Measurements from ENCODE around the gene PPP4R3B.

The PPP4R3B gene

DNA sequence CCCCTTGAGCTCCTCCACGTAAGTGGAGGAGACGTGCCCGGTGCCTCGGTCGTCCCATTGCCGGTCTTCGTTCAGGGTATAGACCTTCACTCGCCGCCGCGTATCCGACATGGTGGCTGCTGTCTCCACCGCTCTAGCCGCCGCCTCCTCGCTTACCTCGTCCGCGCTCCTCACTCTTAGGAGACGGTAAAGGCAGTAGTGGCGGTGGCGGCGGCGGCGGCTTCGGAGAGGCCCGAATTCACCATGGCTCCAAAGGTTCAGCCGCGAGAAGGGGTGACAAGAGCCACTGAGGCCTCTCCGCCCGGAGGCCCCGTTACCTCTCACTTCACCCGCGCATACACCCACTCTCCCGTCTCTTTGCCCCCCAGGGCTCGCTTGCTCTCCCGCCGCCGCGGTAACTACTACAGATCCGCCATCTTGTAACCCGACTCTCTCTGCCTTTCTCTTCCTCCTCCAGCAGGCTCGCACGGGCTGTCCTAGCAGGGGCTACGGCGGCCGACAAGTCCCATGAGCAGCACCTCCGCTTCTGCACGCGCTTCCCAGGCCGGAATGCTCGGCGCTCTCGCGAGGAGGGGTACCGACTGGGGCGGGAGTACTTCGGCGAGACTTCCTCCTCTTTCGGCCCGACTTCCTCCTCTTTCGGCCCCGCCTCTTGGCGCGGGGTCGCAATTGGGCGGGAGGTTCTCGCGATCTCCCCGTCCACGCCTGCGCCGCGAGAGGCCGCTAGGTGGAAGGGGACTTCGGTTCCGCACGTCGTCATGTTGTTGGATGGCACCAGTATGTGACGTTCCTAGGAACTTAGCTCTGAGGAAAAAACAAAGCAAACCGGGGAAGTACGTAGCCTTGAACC, at the start of gene PPP4R3B:
Gene PPP4R3B (minus strand): TSS at position 448 of the 850 bp plus-strand sequence. CDS start 337 bp downstream, at position 111.
- H3K27me3 Mint-ChIP-seq, result no peaks in the 10 kb centered on the region

DNA sequence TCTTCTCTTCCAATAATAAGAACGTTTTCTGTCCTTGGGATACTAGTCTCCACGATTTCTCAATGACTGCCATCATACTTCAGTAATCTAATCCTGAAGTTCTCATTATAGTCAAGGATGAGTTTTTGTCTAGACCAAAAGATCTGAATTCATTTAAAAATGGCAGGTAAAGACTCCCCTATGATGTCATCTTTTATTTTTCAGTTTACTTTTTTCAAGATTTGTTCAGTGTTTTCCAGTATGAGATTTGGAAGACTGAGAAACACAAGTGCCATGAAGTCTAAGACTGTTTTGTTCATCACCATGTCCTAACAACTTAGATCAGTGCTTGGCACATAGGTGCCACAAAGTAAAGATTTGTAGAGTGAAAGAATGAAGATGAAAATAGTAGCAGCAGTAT, 35.8 kb upstream of the PPP4R3B start:
- CTCF ChIA-PET, result no interaction called here
- Mint-ChIP-seq H3K27ac (no peak overlapping the region), H3K9me3 (no peaks in the 10 kb centered on the region), H3K36me3 (peaks cover 37% of the 10 kb centered on the region), H3K4me1 (no peaks in the 10 kb centered on the region), H3K4me3 (no peak overlapping the region), H3K27me3 (no peaks in the 10 kb centered on the region)
- DNase-seq, result no peak

More for the DNA sequence above, at the start of gene PPP4R3B:
- Mint-ChIP-seq H3K4me1 (peaks cover 53% of the 10 kb centered on the region), H3K27ac (no peak within 1 kb of the TSS), H3K36me3 (peaks cover 26% of the 10 kb centered on the region), H3K4me3 (no peak within 1 kb of the TSS), H3K9me3 (no peaks in the 10 kb centered on the region)
- CTCF ChIA-PET, result interaction anchor here (0.6 to 1.0 kb wide), 2 partner anchors 9 to 564 kb away, joined by 3 to 4 read pairs; no protein-coding TSS in a partner anchor
- peak; percentile 99 for DNase-seq

DNA sequence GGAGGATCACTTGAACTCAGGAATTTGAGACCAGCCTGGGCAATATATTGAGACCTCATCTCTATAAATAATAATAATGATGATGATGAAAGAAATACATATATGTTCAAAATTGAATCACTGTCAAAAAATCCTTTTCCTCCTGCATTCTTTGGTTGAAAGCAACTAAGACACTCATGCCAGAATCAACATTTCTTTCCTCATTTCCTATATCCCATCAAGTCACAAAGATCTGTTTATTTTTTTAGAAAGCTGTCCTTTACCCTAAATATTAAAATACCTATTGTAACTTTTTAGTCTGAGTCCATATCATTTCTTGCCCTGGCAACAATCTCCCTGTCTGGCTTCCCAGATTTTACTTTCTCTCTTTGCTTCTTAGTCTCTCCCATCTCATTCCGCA, 31.8 kb upstream of the PPP4R3B start:
- H3K27me3 Mint-ChIP-seq, result no peaks in the 10 kb centered on the region
- no peak overlapping the region for H3K27ac Mint-ChIP-seq
- no peaks in the 10 kb centered on the region for H3K9me3 Mint-ChIP-seq
- no peak overlapping the region for H3K4me3 Mint-ChIP-seq
- no peak for DNase-seq
- CTCF ChIA-PET, result no interaction called here
- no peaks in the 10 kb centered on the region for H3K4me1 Mint-ChIP-seq
- peaks cover 27% of the 10 kb centered on the region for H3K36me3 Mint-ChIP-seq

DNA sequence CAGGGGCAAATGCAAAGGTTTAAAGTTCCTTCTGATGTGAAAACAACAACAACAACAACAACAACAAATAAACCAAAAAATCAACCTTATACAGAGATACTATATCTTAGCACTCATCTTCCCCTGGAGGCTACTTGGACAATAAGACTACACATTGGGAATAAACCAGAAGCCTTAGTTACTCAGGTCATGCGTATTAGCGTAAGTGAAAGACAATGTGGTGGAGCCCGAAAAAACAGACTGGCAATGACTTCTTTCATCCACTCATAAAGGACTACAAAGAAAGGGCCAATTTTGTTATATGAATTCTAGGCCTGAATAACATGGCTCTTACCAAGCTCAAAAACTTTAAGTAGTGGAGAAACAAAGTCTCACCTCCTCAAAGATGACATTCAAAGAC, 19.4 kb upstream of the PPP4R3B start:
- CTCF ChIA-PET, result no interaction called here
- Mint-ChIP-seq H3K27ac (no peak overlapping the region), H3K4me1 (no peaks in the 10 kb centered on the region), H3K9me3 (no peaks in the 10 kb centered on the region), H3K4me3 (no peak overlapping the region), H3K36me3 (peaks cover 22% of the 10 kb centered on the region), H3K27me3 (no peaks in the 10 kb centered on the region)
- no peak for DNase-seq

DNA sequence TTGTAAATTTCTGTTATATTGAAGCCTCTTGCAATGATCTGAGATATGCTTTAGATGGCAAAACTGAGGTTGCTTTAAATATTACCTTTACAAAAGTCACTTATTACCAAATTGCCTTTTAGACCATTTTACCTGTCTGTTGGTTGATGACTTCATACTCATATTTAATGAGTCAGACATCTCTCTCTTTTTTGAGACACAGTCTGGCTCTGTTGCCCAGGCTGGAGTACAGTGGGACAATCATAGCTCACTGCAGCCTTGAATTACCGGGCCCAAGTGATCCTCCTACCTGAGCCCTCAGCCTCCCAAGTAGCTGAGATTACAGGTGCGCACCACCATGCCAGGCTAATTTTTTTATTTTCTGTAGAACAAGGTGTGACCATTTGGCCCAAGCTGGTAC, 11.5 kb upstream of the PPP4R3B start:
- Mint-ChIP-seq H3K36me3 (peaks cover 24% of the 10 kb centered on the region), H3K9me3 (no peaks in the 10 kb centered on the region), H3K27me3 (no peaks in the 10 kb centered on the region), H3K27ac (no peak overlapping the region), H3K4me1 (peaks cover 1% of the 10 kb centered on the region), H3K4me3 (no peak overlapping the region)
- CTCF ChIA-PET, result no interaction called here
- no peak for DNase-seq

DNA sequence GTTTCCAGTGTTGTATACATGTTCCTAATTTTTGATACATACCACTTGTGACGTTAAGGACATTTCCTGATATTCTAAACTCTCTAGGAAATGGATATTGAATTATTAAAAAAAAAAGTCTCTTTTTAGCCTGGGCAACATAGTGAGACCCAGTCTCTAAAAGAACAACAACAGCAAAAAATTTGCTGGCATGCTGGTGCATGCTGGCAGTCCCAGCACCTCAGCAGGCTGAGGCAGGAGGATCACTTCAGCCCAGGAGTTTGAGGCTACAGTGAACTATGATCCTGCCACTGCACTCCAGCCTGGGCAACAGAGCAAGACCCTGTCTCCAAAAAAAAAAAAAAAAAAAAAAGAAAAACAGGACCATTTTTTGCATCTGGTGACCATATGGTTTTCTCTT, 10.5 kb upstream of the PPP4R3B start:
- Mint-ChIP-seq H3K27me3 (no peaks in the 10 kb centered on the region), H3K9me3 (no peaks in the 10 kb centered on the region), H3K4me1 (peaks cover 11% of the 10 kb centered on the region), H3K4me3 (no peak overlapping the region), H3K36me3 (peaks cover 28% of the 10 kb centered on the region), H3K27ac (no peak overlapping the region)
- no peak for DNase-seq
- CTCF ChIA-PET, result no interaction called here

DNA sequence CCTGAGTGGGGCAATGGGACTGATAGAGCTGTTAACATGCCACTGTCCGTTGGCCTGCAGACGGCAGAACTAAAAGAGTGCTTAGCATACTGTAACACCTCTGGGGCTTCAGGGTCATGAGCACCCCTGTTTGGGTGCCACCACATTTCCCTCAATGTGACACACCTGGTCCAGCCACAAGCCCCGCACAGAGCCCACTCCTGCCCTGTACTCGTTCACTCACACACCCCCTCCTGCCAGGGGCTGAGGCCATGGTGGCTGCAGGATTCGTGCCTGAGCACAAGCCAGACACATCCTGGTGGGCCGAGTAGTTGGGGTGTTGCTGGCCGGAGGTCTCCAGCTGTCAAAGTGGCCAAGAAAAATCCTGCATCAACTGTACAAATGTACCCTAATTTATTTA, 4.4 kb upstream of the PPP4R3B start:
- no peak overlapping the region for H3K27ac Mint-ChIP-seq
- H3K4me3 Mint-ChIP-seq, result no peak overlapping the region
- DNase-seq, result no peak
- no peaks in the 10 kb centered on the region for H3K9me3 Mint-ChIP-seq
- H3K27me3 Mint-ChIP-seq, result no peaks in the 10 kb centered on the region
- CTCF ChIA-PET, result no interaction called here
- H3K36me3 Mint-ChIP-seq, result peaks cover 27% of the 10 kb centered on the region
- peaks cover 47% of the 10 kb centered on the region for H3K4me1 Mint-ChIP-seq

DNA sequence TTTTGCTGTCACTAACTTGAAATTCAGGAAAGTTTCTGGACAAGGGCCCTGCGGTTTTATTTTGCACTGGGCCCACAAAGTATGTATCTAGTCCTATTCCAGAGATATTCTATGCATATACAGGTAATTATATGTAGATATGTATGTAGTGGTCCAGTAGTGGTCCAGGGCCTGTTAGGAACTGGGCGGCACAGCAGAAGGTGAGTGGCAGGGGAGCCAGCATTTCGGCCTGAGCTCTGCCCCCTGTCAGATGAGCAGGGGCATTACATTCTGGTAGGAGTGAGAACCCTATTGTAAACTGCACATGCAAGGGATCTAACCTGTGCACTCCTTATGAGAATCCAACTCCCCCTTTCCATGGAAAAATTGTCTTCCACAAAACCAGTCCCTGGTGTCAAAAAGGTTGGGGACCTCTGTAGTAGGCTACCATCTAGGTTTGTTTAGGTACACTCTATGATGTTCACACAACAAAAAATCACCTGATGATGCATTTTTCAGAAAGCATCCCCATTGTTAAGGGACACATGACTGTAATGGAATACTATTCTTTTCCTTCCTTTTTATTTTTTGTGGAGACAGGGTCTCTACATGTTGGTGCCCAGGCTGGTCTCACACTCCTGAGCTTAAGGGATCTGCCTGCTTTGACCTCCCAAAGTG, 2.8 kb upstream of the PPP4R3B start:
- CTCF ChIA-PET, result interaction anchor here (0.6 to 1.0 kb wide), 2 partner anchors 12 to 84 kb away, joined by 3 to 4 read pairs; no protein-coding TSS in a partner anchor
- peaks cover 21% of the 10 kb centered on the region for H3K36me3 Mint-ChIP-seq
- no peak overlapping the region for H3K27ac Mint-ChIP-seq
- H3K27me3 Mint-ChIP-seq, result no peaks in the 10 kb centered on the region
- no peaks in the 10 kb centered on the region for H3K9me3 Mint-ChIP-seq
- peaks cover 53% of the 10 kb centered on the region for H3K4me1 Mint-ChIP-seq
- no peak overlapping the region for H3K4me3 Mint-ChIP-seq
- peak; percentile 29 for DNase-seq

DNA sequence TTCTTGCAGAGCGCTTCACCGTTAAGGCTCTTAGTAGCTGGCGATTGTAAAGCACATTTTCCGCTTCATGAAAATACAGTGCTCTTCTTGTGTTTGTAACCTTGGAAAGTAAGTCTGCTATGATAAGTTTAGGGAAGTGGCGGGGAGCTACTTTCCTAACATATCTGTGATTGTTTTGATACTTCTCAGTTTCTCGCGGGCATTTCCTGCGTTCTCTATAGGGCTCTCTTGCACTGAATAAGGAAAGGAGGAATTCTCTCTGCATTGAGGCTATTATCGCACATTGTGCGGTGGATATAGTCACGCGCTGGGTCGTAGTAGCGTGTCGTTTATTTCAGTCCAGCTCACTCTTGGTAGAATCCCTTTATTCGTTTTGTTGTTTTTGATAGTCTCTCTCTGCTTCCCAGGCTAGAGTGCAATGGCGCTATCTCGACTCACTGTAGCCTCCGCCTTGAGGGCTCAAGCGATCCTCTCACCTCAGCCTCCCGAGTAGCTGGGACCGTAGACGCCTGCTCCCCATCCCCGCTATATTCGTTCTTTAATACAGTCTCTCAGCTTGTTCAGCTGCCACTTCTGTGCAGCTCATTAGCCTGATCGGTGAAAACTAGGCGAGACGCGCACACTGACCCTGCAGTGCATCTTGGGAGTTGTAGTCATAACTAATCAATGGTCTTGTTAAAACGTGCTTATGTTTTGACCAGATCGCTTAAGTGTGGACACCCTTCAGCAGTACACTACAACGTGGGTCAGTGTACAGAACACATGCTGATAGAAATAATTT, 1.0 kb upstream of the PPP4R3B start:
- H3K36me3 Mint-ChIP-seq, result peaks cover 28% of the 10 kb centered on the region
- peaks cover 61% of the 10 kb centered on the region for H3K4me1 Mint-ChIP-seq
- peak; percentile 68 for DNase-seq
- no peaks in the 10 kb centered on the region for H3K27me3 Mint-ChIP-seq
- no peaks in the 10 kb centered on the region for H3K9me3 Mint-ChIP-seq
- no peak overlapping the region for H3K27ac Mint-ChIP-seq
- CTCF ChIA-PET, result interaction anchor here (0.7 kb wide), 1 partner anchor 131 kb away, joined by 3 read pairs; no protein-coding TSS in a partner anchor
- no peak overlapping the region for H3K4me3 Mint-ChIP-seq

DNA sequence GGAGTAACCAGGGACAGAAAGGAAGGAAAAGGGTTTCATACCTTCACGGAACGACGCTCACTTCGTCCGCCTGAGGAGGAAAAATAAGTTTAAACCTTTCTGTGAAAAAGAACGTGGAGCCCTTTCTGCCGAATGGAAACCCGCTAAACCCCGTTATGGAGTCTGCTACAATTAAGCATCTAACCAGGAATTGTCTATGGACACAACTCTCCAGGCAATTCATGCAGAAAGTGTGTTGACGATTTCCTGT, 528 bp upstream of the PPP4R3B start:
- H3K9me3 Mint-ChIP-seq, result no peaks in the 10 kb centered on the region
- no peaks in the 10 kb centered on the region for H3K27me3 Mint-ChIP-seq
- CTCF ChIA-PET, result interaction anchor here (0.6 kb wide), 1 partner anchor 565 kb away, joined by 4 read pairs; no protein-coding TSS in a partner anchor
- peaks cover 57% of the 10 kb centered on the region for H3K4me1 Mint-ChIP-seq
- no peak overlapping the region for H3K4me3 Mint-ChIP-seq
- DNase-seq, result no peak
- peaks cover 26% of the 10 kb centered on the region for H3K36me3 Mint-ChIP-seq
- H3K27ac Mint-ChIP-seq, result no peak overlapping the region

DNA sequence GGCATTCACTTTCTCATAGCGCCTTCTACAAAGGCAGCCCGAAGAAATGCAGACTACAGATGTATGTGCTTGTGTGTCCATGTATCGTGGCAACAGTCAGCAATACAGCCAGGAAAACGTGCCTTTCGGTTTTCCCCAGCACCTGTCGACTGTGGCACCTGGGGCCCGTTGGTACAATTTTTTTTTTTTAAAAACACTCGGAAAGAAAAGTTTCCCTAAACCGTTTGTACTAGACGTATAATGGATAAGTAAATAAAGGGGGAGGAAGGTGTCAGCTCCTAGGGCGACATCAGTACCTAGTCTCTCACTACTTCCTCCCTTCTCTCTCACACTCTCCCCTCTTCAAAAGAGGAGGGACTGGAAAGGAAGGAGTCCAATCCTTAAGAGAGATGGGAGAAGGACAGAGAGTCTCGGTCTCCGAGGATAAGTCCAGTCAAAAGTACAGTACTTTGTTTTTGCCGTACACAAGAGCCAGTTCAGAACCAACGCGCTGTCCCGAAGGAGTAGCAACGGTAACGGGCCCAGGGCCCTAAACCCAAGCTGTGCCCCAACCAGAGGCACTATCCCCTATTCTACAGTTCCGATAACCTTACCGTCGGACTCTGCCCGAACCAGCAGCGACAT, 759 bp downstream of the PPP4R3B start:
- CTCF ChIA-PET, result interaction anchor here (1.0 kb wide), 1 partner anchor 9 kb away, joined by 3 read pairs; no protein-coding TSS in a partner anchor
- no peak overlapping the region for H3K27ac Mint-ChIP-seq
- peaks cover 45% of the 10 kb centered on the region for H3K4me1 Mint-ChIP-seq
- H3K9me3 Mint-ChIP-seq, result no peaks in the 10 kb centered on the region
- H3K36me3 Mint-ChIP-seq, result peaks cover 29% of the 10 kb centered on the region
- H3K27me3 Mint-ChIP-seq, result no peaks in the 10 kb centered on the region
- no peak overlapping the region for H3K4me3 Mint-ChIP-seq
- peak; percentile 60 for DNase-seq

DNA sequence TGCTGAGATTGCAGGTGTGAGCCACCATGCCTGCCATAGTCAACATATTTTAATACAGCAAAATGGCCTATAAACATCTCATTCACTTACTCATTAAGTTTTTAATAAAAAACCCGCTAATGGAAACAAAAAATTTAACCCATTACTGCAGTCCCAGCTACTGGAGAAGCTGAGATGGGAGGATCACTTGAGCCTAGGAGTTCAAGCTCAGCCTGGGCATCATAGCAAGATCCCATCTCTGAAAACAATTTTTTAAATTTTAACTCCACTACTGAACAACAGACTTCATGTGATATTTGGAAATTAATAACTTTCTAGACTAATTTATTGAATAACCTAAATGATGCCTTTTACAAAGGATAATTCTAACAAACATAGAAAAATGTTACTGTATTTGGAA, 5.4 kb downstream of the PPP4R3B start:
- CTCF ChIA-PET, result no interaction called here
- Mint-ChIP-seq H3K9me3 (no peaks in the 10 kb centered on the region), H3K36me3 (peaks cover 44% of the 10 kb centered on the region), H3K27ac (no peak overlapping the region), H3K27me3 (no peaks in the 10 kb centered on the region), H3K4me1 (peaks cover 43% of the 10 kb centered on the region), H3K4me3 (no peak overlapping the region)
- DNase-seq, result no peak

DNA sequence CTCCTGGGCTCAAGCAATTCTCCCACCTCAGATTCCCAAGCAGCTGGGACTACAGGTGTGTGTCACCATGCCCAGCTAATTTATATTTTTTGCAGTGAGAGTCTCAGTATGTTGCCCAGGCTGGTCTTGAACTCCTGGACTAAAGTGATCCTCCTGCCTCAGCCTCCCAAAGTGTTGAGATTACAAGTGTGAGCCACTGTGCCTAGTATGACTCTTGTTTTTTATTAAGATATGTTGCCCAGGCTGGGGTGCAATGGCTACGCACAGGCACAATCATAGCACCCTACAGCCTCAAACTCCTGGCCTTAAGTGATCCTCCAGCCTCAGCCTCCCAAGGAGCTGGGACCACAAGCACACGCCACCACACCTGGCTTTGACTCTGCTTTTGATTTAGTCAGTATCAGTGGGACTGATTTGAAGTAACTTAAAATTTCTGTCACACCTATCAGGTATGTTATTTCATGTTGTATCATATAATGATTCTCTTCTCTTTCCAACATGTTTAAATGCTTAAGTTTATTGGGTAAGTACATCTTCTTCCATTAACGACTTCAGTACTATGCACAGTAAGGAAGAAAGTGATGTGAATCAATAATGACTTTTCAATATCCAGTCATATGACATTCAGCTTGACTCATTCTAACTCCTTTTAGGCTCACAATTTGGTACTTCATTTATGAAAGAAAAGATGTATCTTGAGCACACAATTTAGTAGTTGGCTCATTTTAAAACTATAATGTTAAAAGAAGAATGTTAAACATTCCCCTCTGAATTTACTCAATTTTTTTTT, 6.3 kb downstream of the PPP4R3B start:
- H3K36me3 Mint-ChIP-seq, result peaks cover 47% of the 10 kb centered on the region
- no peaks in the 10 kb centered on the region for H3K9me3 Mint-ChIP-seq
- no peak overlapping the region for H3K27ac Mint-ChIP-seq
- CTCF ChIA-PET, result interaction anchor here (1.2 kb wide), 1 partner anchor 10 kb away, joined by 3 read pairs; no protein-coding TSS in a partner anchor
- peaks cover 46% of the 10 kb centered on the region for H3K4me1 Mint-ChIP-seq
- DNase-seq, result no peak
- no peaks in the 10 kb centered on the region for H3K27me3 Mint-ChIP-seq
- H3K4me3 Mint-ChIP-seq, result no peak overlapping the region
